ENCODE data around the gene TTC28.
A peak's percentile ranks its signal among the peaks of the same experiment; 100 is the strongest.

Gene TTC28

GRCh38 chr22:28402060-28402459, 277.6 kb downstream of the TTC28 start:
- Mint-ChIP-seq H3K4me1 (peaks cover 40% of the 10 kb centered on the region), H3K9me3 (no peaks in the 10 kb centered on the region), H3K27me3 (ENCODE audit: low read depth) (no peaks in the 10 kb centered on the region), H3K27ac (peak overlapping the region in 1 of 3 experiments; percentile 6), H3K4me3 (no peak overlapping the region), H3K36me3 (ENCODE audit: low read depth) (peaks cover 10% of the 10 kb centered on the region)
- no peak for TF ChIP-seq CTCF (IDR thresholded peaks at IDR 0.05; ENCODE audit: unreplicated experiment in 3 of 3)

DNA sequence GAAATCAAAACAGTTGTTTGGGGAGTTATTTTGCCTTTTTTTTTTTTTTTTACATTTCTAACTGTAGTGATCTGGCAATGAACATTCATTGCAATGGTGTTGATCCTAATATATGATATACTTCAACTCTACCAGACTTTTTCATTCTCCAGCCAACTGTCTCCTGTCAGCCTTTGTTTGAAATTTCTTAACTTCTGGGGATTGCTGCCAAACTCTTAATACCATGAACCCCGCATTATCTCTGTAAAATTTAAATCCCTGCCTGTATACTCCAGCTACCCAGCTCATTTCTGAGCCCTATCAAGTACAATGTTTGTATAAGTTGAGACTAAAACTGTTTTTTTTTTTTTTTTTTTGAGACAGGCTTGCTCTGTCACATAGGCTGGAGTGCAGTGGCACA, 280.7 kb downstream of the TTC28 start:
- H3K27ac Mint-ChIP-seq: peak overlapping the region in 2 of 3 experiments; percentile 46 to 50
- peaks cover 10% of the 10 kb centered on the region for H3K36me3 Mint-ChIP-seq (ENCODE audit: low read depth)
- no peak for TF ChIP-seq CTCF (IDR thresholded peaks at IDR 0.05; ENCODE audit: unreplicated experiment in 3 of 3)
- peaks cover 7% of the 10 kb centered on the region for H3K9me3 Mint-ChIP-seq
- no peak overlapping the region for H3K4me3 Mint-ChIP-seq
- no peaks in the 10 kb centered on the region for H3K27me3 Mint-ChIP-seq (ENCODE audit: low read depth)
- H3K4me1 Mint-ChIP-seq: peaks cover 64% of the 10 kb centered on the region

GRCh38 chr22:28398355-28398754, 281.3 kb downstream of the TTC28 start:
- Mint-ChIP-seq H3K4me1 (peaks cover 64% of the 10 kb centered on the region), H3K4me3 (no peak overlapping the region), H3K27me3 (ENCODE audit: low read depth) (no peaks in the 10 kb centered on the region), H3K9me3 (peaks cover 11% of the 10 kb centered on the region), H3K27ac (peak overlapping the region in 2 of 3 experiments; percentile 46 to 50), H3K36me3 (ENCODE audit: low read depth) (peaks cover 16% of the 10 kb centered on the region)
- TF ChIP-seq CTCF (IDR thresholded peaks at IDR 0.05; ENCODE audit: unreplicated experiment in 3 of 3): no peak

DNA sequence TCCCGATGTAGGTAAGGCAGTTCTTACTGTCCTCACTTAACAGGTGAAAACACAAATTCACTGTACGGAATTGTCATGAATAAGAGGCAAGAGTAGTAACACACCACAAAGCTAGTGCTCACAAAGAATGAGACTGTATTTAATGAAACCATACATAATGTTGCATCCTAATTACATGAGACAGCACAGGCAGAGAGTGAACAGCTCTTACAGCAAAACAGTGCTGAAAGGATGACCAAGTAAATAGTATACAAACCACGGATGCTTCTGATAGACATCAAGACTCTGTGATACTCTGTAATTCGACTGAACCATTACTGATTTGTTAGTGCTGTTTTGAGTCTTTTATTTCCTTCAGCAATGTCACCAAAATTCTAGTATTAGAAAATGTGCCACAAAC, 282.3 kb downstream of the TTC28 start:
- H3K4me3 Mint-ChIP-seq: no peak overlapping the region
- H3K36me3 Mint-ChIP-seq (ENCODE audit: low read depth): peaks cover 22% of the 10 kb centered on the region
- TF ChIP-seq CTCF (IDR thresholded peaks at IDR 0.05; ENCODE audit: unreplicated experiment in 3 of 3): no peak
- H3K4me1 Mint-ChIP-seq: peaks cover 60% of the 10 kb centered on the region
- H3K27ac Mint-ChIP-seq: peak overlapping the region in 2 of 3 experiments; percentile 22 to 46
- H3K9me3 Mint-ChIP-seq: peaks cover 15% of the 10 kb centered on the region
- no peaks in the 10 kb centered on the region for H3K27me3 Mint-ChIP-seq (ENCODE audit: low read depth)

- H3K4me3 Mint-ChIP-seq: no peak overlapping the region
- H3K36me3 Mint-ChIP-seq (ENCODE audit: low read depth): peaks cover 27% of the 10 kb centered on the region
- H3K9me3 Mint-ChIP-seq: peaks cover 18% of the 10 kb centered on the region
- peaks cover 54% of the 10 kb centered on the region for H3K4me1 Mint-ChIP-seq
- no peaks in the 10 kb centered on the region for H3K27me3 Mint-ChIP-seq (ENCODE audit: low read depth)
- no peak for TF ChIP-seq CTCF (IDR thresholded peaks at IDR 0.05; ENCODE audit: unreplicated experiment in 3 of 3)
- H3K27ac Mint-ChIP-seq: peak overlapping the region in 2 of 3 experiments; percentile 32 to 39
These were observed 283.5 kb downstream of the TTC28 start for GRCh38 chr22:28395920-28396753.

- H3K27me3 Mint-ChIP-seq (ENCODE audit: low read depth): no peaks in the 10 kb centered on the region
- no peak overlapping the region for H3K4me3 Mint-ChIP-seq
- peaks cover 27% of the 10 kb centered on the region for H3K36me3 Mint-ChIP-seq (ENCODE audit: low read depth)
- peaks cover 54% of the 10 kb centered on the region for H3K4me1 Mint-ChIP-seq
- H3K9me3 Mint-ChIP-seq: peaks cover 18% of the 10 kb centered on the region
- peak overlapping the region in 1 of 3 experiments; percentile 69 for H3K27ac Mint-ChIP-seq
- TF ChIP-seq CTCF (IDR thresholded peaks at IDR 0.05; ENCODE audit: unreplicated experiment in 3 of 3): no peak
These were observed 284.1 kb downstream of the TTC28 start for GRCh38 chr22:28395520-28395919.

All from nephron (organoid).